H1 (cell line): ENCODE results near the gene CPLX1. TPM values are rescaled to one million over a fixed set of nuclear protein-coding genes. Genes with fewer than 3 reads are reported as not detected.

Experiments
- CTCF ChIA-PET: fragments of 300-600 bp; sonication (Branson Sonifier 250); formaldehyde crosslinking; loops from one replicate; lab custom pipeline; 2021; ENCODE audit not compliant: partially characterized antibody; lab: Charles Lee
- POLR2A ChIA-PET: fragments of 300-600 bp; sonication (Branson Sonifier 250); formaldehyde crosslinking; loops from one replicate; lab custom pipeline; 2021; ENCODE audit warnings: inconsistent platforms; ENCODE audit not compliant: partially characterized antibody; lab: Charles Lee
- DNase-seq, 2 experiments: peaks; one replicate each; pipeline versions ENCODE4 v3.0.0 to v3.0.0-alpha.2; 2010 to 2022; ENCODE audit warnings: low spot score in 2 of 2, low read depth in 1 of 2, mixed read lengths in 1 of 2
- FAIRE-seq: peaks from 2 replicates; lab custom pipeline; 2011; peaks lifted over from hg19 to GRCh38; lab: Jason Lieb, UNC
- H2AFZ ChIP-seq: 2 replicates; pipeline ENCODE4 v1.8.1; 2012; ENCODE audit warnings: low read length, inconsistent platforms
- H2AK5ac ChIP-seq: 2 replicates; pipeline ENCODE4 v1.6.1; 2013; ENCODE audit warnings: low read depth, low read length
- H2BK120ac ChIP-seq: replicated peaks from 2 replicates; pipeline ENCODE3; 2013; ENCODE audit warnings: low read depth, low read length, inconsistent platforms
- H2BK12ac ChIP-seq: 2 replicates; pipeline ENCODE4 v1.6.1; 2013; ENCODE audit warnings: low read depth, low read length
- H2BK15ac ChIP-seq: 2 replicates; pipeline ENCODE4 v1.6.1; 2013; ENCODE audit warnings: low read length
- H2BK20ac ChIP-seq: 2 replicates; pipeline ENCODE4 v1.6.1; 2013; ENCODE audit warnings: low read length
- H2BK5ac ChIP-seq: 2 replicates; pipeline ENCODE4 v1.6.1; 2013; ENCODE audit warnings: low read depth, low read length
- H3K14ac ChIP-seq: 2 replicates; pipeline ENCODE4 v1.6.1; 2013; ENCODE audit warnings: inconsistent platforms; ENCODE audit not compliant: insufficient read length
- H3K18ac ChIP-seq: 2 replicates; pipeline ENCODE4 v1.6.1; 2013; ENCODE audit warnings: low read length; ENCODE audit errors: extremely low read depth
- H3K23ac ChIP-seq: 2 replicates; pipeline ENCODE4 v1.6.1; 2013; ENCODE audit warnings: inconsistent platforms; ENCODE audit not compliant: insufficient read length
- H3K23me2 ChIP-seq: 2 replicates; pipeline ENCODE4 v1.6.1; 2013; ENCODE audit warnings: low read depth, low read length
- H3K27ac ChIP-seq: 2 replicates; pipeline ENCODE4 v1.6.1; 2011; ENCODE audit warnings: low read depth, low read length, inconsistent platforms
- H3K27me3 ChIP-seq, 4 experiments: replicated peaks in 1 of 4; 1 replicate in 1 of 4; 2 replicates in 3 of 4; pipeline versions ENCODE4 v1.6.1 to v1.8.1; 2011 to 2013; ENCODE audit warnings: low read length in 3 of 4, mild to moderate bottlenecking in 3 of 4, inconsistent platforms in 2 of 4, mixed read lengths in 2 of 4, moderate library complexity in 1 of 4; ENCODE audit not compliant: control insufficient read depth in 3 of 4, insufficient read depth in 3 of 4; ENCODE audit errors: extremely low read depth in 1 of 4
- H3K36me3 ChIP-seq, 4 experiments: 2 replicates each; pipeline versions ENCODE4 v1.6.1 to v1.8.1; 2011 to 2013; ENCODE audit warnings: mild to moderate bottlenecking in 4 of 4, low read length in 3 of 4, moderate library complexity in 2 of 4, control low read depth in 1 of 4, inconsistent platforms in 1 of 4; ENCODE audit not compliant: insufficient read depth in 4 of 4, control insufficient read depth in 2 of 4
- H3K4ac ChIP-seq: replicated peaks from 2 replicates; pipeline ENCODE3; 2013; ENCODE audit warnings: low read length, low read depth, mixed read lengths, inconsistent platforms; ENCODE audit not compliant: insufficient read length
- H3K4me1 ChIP-seq, 4 experiments: replicated peaks in 1 of 4; 1 replicate in 1 of 4; 2 replicates in 3 of 4; pipeline versions ENCODE4 v1.6.1 to v1.8.1; 2011 to 2013; ENCODE audit warnings: low read length in 3 of 4, inconsistent platforms in 2 of 4, mixed read lengths in 1 of 4; ENCODE audit not compliant: insufficient read depth in 4 of 4, control insufficient read depth in 3 of 4
- H3K4me2 ChIP-seq, 2 experiments: 2 replicates each; pipeline versions ENCODE4 v1.6.1 to v1.8.1; 2011 to 2013; ENCODE audit warnings: low read depth in 2 of 2, low read length in 2 of 2, control low read depth in 1 of 2, inconsistent platforms in 1 of 2, mild to moderate bottlenecking in 1 of 2; ENCODE audit not compliant: insufficient read depth in 1 of 2
- H3K4me3 ChIP-seq, 4 experiments: fragments of 200-600, 300-600 bp in 1 of 4; sonication (generic), shearing (Covaris generic), sonication (Bioruptor Twin) in 1 of 4; 2 replicates each; pipeline versions ENCODE4 v1.5.1 to v1.8.1; 2011 to 2016; ENCODE audit warnings: low read length in 4 of 4, low read depth in 3 of 4, control low read depth in 2 of 4, inconsistent platforms in 2 of 4, mild to moderate bottlenecking in 2 of 4, mixed read lengths in 1 of 4, moderate library complexity in 1 of 4; ENCODE audit not compliant: insufficient read depth in 2 of 4; ENCODE audit errors: extremely low read depth in 1 of 4
- H3K56ac ChIP-seq: replicated peaks from 2 replicates; pipeline ENCODE3; 2013; ENCODE audit warnings: low read depth, mild to moderate bottlenecking, mixed read lengths, low read length, inconsistent platforms; ENCODE audit not compliant: insufficient read length
- H3K79me1 ChIP-seq: 2 replicates; pipeline ENCODE4 v1.6.1; 2013; ENCODE audit warnings: low read depth, low read length, control low read depth
- H3K79me2 ChIP-seq, 2 experiments: 2 replicates each; pipeline versions ENCODE4 v1.6.1 to v1.8.1; 2012 to 2013; ENCODE audit warnings: low read length in 2 of 2, mild to moderate bottlenecking in 2 of 2, inconsistent platforms in 1 of 2; ENCODE audit not compliant: insufficient read depth in 2 of 2, control insufficient read depth in 1 of 2
- H3K9ac ChIP-seq, 4 experiments: replicated peaks in 1 of 4; 1 replicate in 1 of 4; 2 replicates in 3 of 4; pipeline versions ENCODE4 v1.6.1 to v1.8.1; 2011 to 2013; ENCODE audit warnings: low read depth in 3 of 4, low read length in 3 of 4, control low read depth in 2 of 4, mild to moderate bottlenecking in 2 of 4, moderate library complexity in 2 of 4, inconsistent platforms in 1 of 4; ENCODE audit errors: extremely low read depth in 1 of 4
- H3K9me3 ChIP-seq, 2 experiments: 2 replicates each; pipeline versions ENCODE4 v1.6.1 to v1.8.1; 2012 to 2013; ENCODE audit warnings: mild to moderate bottlenecking in 2 of 2, moderate library complexity in 2 of 2, control low read depth in 1 of 2, inconsistent platforms in 1 of 2, low read depth in 1 of 2, low read length in 1 of 2, mixed read lengths in 1 of 2; ENCODE audit not compliant: insufficient read depth in 2 of 2
- H4K20me1 ChIP-seq, 2 experiments: replicated peaks in 1 of 2; 2 replicates each; pipeline versions ENCODE3 to v1.8.1; 2011 to 2013; ENCODE audit warnings: inconsistent platforms in 2 of 2, low read length in 2 of 2, mild to moderate bottlenecking in 1 of 2; ENCODE audit not compliant: insufficient read depth in 2 of 2, control insufficient read depth in 1 of 2
- H4K5ac ChIP-seq: 2 replicates; pipeline ENCODE4 v1.6.1; 2013; ENCODE audit warnings: low read length, low read depth, mixed read lengths, inconsistent platforms; ENCODE audit not compliant: insufficient read length
- H4K8ac ChIP-seq: 2 replicates; pipeline ENCODE4 v1.8.0; 2013; ENCODE audit warnings: mild to moderate bottlenecking, moderate library complexity, low read length, inconsistent platforms; ENCODE audit not compliant: insufficient read depth; ENCODE audit errors: extremely low read depth
- H4K91ac ChIP-seq: replicated peaks from 2 replicates; pipeline ENCODE3; 2013; ENCODE audit warnings: low read length, mixed read lengths, inconsistent platforms; ENCODE audit not compliant: insufficient read length
- POLR2AphosphoS5 ChIP-seq: IDR thresholded peaks from 2 replicates; pipeline ENCODE4 v1.6.1; 2011; ENCODE audit warnings: low read depth, low read length
- TAF7 ChIP-seq: optimal IDR thresholded peaks from 2 replicates; pipeline ENCODE3; 2011; ENCODE audit warnings: low read depth, mild to moderate bottlenecking, inconsistent platforms, low read length, moderate library complexity, borderline replicate concordance
- TBP ChIP-seq: IDR thresholded peaks from 2 replicates; pipeline ENCODE4 v1.6.1; 2011; ENCODE audit warnings: low read depth, low read length, improper control_type of control experiment
- WGBS, 2 experiments: shearing (Covaris generic) in 1 of 2; methylation state at CpG; one replicate each; pipeline versions ENCODE4 v1.1.6 to v1.1.7; 2013 to 2015; ENCODE audit warnings: low lambda C conversion rate in 2 of 2, mixed read lengths in 2 of 2, inconsistent platforms in 1 of 2, low coverage in 1 of 2, missing lambda C conversion rate in 1 of 2; ENCODE audit not compliant: insufficient replicate concordance in 2 of 2, insufficient coverage in 1 of 2, insufficient read length in 1 of 2; ENCODE audit errors: extremely low coverage in 1 of 2, missing lambda C conversion rate in 1 of 2; 5-methylcytosine and 5-hydroxymethylcytosine counted together
- polyA plus RNA-seq, 7 experiments: library from polyadenylated mRNA; depleted of rRNA in 3 of 7; stranded (reverse) in 5 of 7; unstranded in 2 of 7; fragments of >200 nt in 5 of 7; fragments of 200-250 nt in 2 of 7; gene quantifications; 1 replicate in 5 of 7; 2 replicates in 1 of 7; 4 replicates in 1 of 7; pipeline versions ENCODE4 v1.2.1 to v1.2.3, GENCODE V29; 2011 to 2013; ENCODE audit warnings: missing spikeins in 2 of 7, mixed read lengths in 2 of 7
- total RNA-seq: library from RNA; stranded (reverse); fragmentation: NEBNext Ultra II Directional; extraction: Animal tissue kit (Norgen Biotek cat#: 25700); gene quantifications from 2 replicates; pipeline ENCODE4 v1.2.1, GENCODE V29; 2021

CPLX1 gene
- total and polyA plus RNA-seq, 2 of the 8 experiments (the other 6 are each of a cell fraction or from before 2014, with no cell fraction given) = 0.32 to 0.56 TPM

DNA sequence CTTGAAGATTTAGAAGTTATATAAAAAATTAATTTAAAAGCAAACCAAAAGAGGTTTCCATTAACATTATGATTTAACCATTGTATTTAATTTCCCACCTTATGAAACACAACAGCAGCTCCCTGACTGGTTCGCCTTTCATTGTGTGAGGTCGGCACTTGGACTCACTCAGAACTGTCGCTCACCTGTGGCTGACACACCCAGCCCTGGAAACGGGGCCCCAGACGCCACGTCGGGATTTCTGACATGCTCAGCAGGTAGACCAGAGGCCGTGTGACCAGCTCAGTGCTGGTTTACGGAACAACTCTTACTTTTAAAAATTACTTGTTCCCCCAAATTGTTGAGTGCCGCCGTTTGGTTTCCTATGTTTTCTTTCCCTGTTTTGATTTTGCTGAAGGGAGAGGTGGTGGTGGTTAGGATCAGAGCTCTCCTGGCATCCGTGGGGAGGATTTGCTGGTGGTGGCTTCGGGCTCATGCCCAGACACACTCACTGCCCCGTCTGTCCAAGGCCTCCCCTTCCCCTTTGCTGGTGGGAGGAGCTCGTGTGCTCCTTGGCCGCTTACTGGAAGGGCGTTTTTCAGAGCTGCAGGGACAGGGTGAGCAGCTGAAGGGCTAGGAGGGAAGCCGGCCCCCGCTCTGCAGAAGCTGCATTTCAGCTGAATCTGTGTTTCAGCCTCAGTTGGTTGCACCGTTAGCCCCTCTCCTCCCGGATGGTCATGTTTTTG, 59.2 kb downstream of the CPLX1 start:
- Histone ChIP-seq H3K4me3 (no peak overlapping the region), H3K4me2 (no peak overlapping the region), H3K4ac (no peak overlapping the region), H3K18ac (no peak overlapping the region), H2BK5ac (peak overlapping the region; percentile 35; the same call in 1 of the 2 replicates), H3K79me1 (peaks cover 6% of the 10 kb centered on the region; the same call in 1 of the 2 replicates), H4K5ac (no peak overlapping the region), H3K23me2 (no peaks in the 10 kb centered on the region), H4K8ac (no peak overlapping the region), H3K9ac (peak overlapping the region in 1 of 4 experiments; percentile 4; a peak in 1 of 7 replicates), H2BK20ac (no peak overlapping the region), H3K14ac (no peak overlapping the region), H2BK120ac (no peak overlapping the region), H2AK5ac (no peak overlapping the region), H4K20me1 (peaks cover 11 to 28% of the 10 kb centered on the region in 2 experiments), H3K36me3 (peaks cover 6 to 40% (median 25%) of the 10 kb centered on the region in 4 experiments; a peak in 7 of 8 replicates), H3K9me3 (peaks cover 6 to 11% of the 10 kb centered on the region in 2 experiments; a peak in 2 of 4 replicates), H3K79me2 (peaks cover 0 to 17% of the 10 kb centered on the region in 2 experiments; a peak in 3 of 4 replicates), H4K91ac (no peak overlapping the region), H2BK12ac (no peak overlapping the region), H2AFZ (no peak overlapping the region), H3K4me1 (no peaks in the 10 kb centered on the region), H3K23ac (no peak overlapping the region), H3K27me3 (no peaks in the 10 kb centered on the region), H2BK15ac (no peak overlapping the region), H3K27ac (no peak overlapping the region), H3K56ac (no peak overlapping the region)
- FAIRE-seq (no peak), DNase-seq (no peak)
- POLR2A ChIA-PET = interaction anchor here (0.5 to 2.8 kb wide), 10 partner anchors 9 to 268 kb away, joined by 3 to 13 read pairs (median 4); no protein-coding TSS in a partner anchor
- WGBS, 2 experiments = 81% methylated on average over 21 of the region's 21 CpGs; no CpG with 5 or more reads in 1 of the 2 experiments
- CTCF ChIA-PET = interaction anchor here (0.6 to 1.3 kb wide), 7 partner anchors 13 to 165 kb away, joined by 3 to 5 read pairs (median 3); no protein-coding TSS in a partner anchor
- TF ChIP-seq POLR2AphosphoS5 = peak; percentile 47
- no peak for TF ChIP-seq TBP
- TF ChIP-seq TAF7 = peak; percentile 40
